Right lobe of liver (tissue), 4 donors: ENCODE measurements around the gene PHF5A.

Experiments used
- POLR2A ChIP-seq: fragments of 450-650 bp; IDR thresholded peaks from one replicate; pipeline ENCODE4 v1.6.1; 2017; ENCODE audit warnings: antibody characterized with exemption, mild to moderate bottlenecking
- TF ChIP-seq, protein P1 (sequence below), 4 donors: fragments of 200-600 bp in 3 of 4; fragments of 450-650 bp in 1 of 4; IDR thresholded peaks; one replicate each; pipeline versions ENCODE4 v1.5.1 to v1.8.0; 2016 to 2022; ENCODE audit warnings: antibody characterized with exemption in 4 of 4, mild to moderate bottlenecking in 2 of 4
- donor health status: DM: no; HTN: no; CAD: no.
- donor health status: DM: no; HTN: no; CAD: no.
- donor health status: DM: no; HTN: yes; CAD: no.

DNA sequence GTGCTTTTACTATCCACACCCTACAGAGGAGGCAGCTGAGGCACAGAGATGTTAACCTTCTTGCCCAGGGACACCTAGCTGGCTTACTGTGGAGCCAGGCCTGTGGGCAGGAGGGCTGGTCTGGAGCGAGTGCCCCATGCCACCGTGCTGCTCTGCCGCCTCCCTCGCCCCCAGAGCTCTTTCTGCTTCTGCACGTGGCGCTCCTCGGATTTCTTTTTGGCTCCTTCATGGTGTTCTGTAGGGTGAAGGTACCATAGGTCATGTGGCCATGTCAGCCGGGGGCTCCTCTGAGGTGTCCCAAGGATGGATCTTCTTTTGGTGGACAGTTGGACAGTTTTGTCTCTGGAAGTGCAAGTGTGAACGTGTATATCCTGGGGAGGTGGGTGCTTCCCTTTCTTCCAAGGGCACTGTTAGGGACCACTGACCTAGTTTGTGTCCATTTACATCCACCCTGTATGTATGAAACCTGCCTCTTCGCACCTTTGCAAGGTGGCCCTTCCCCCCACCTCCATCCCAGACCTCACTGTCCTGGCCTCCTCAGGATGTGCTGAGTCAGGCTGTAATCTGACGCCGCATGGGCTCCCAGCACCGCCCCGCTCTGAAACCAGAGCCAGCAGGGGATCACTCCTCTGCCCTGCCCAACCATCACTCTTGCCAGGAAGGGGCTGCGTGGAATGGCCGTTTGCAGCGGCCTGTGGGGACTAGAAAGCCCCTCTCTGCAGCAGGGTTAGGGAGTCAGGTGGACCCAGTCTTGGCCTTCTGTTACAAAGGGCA is 44.1 kb upstream of the PHF5A start:
- TF ChIP-seq, protein P1, sequence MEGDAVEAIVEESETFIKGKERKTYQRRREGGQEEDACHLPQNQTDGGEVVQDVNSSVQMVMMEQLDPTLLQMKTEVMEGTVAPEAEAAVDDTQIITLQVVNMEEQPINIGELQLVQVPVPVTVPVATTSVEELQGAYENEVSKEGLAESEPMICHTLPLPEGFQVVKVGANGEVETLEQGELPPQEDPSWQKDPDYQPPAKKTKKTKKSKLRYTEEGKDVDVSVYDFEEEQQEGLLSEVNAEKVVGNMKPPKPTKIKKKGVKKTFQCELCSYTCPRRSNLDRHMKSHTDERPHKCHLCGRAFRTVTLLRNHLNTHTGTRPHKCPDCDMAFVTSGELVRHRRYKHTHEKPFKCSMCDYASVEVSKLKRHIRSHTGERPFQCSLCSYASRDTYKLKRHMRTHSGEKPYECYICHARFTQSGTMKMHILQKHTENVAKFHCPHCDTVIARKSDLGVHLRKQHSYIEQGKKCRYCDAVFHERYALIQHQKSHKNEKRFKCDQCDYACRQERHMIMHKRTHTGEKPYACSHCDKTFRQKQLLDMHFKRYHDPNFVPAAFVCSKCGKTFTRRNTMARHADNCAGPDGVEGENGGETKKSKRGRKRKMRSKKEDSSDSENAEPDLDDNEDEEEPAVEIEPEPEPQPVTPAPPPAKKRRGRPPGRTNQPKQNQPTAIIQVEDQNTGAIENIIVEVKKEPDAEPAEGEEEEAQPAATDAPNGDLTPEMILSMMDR (IDR thresholded peaks at IDR 0.05), result no peak
- no peak for TF ChIP-seq POLR2A
